ENCODE measurements around the gene OR2L5. TPM values are rescaled to one million over a fixed set of nuclear protein-coding genes. Genes with fewer than 3 reads are reported as not detected.

OR2L5 gene, protein sequence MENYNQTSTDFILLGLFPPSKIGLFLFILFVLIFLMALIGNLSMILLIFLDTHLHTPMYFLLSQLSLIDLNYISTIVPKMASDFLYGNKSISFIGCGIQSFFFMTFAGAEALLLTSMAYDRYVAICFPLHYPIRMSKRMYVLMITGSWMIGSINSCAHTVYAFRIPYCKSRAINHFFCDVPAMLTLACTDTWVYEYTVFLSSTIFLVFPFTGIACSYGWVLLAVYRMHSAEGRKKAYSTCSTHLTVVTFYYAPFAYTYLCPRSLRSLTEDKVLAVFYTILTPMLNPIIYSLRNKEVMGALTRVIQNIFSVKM
- total RNA-seq = not detected in 2 replicates

DNA sequence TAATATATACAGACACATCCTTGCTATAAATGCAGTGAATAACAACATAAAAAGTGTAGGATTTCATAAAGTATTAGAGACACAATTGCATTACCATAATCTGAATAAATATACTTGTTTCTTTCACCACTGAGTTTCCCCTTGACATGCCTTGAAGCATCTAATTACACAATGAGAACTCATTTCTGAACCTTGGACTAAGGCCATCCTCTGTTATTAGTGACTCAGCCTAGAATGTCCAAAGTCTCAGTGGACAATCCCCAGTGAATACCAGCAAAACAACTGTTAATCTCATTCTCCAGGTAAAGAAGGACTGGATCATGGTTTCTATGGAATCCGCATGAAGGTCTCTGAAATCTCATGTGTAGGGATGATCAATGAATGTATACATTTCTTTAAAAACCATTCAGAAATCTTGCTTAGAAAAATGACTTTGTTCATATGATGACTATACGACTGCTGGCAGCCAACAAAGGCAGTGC lies at the start of gene OR2L5:
Gene OR2L5, plus strand, starts transcription at position 432 of the 482 bp plus-strand sequence. CDS start 8,288 bp downstream, outside the sequence.
- Histone ChIP-seq H3K27me3 (ENCODE audit: control insufficient read depth, insufficient read depth, low read length) (no peaks in the 10 kb centered on the region), H3K4me3 (ENCODE audit: low read depth, low read length) (no peak within 1 kb of the TSS), H3K36me3 (ENCODE audit: control insufficient read depth, insufficient read depth, low read length) (no peaks in the 10 kb centered on the region)
- no peak for DNase-seq (ENCODE audit: low read depth)
- TF ChIP-seq, protein P1, sequence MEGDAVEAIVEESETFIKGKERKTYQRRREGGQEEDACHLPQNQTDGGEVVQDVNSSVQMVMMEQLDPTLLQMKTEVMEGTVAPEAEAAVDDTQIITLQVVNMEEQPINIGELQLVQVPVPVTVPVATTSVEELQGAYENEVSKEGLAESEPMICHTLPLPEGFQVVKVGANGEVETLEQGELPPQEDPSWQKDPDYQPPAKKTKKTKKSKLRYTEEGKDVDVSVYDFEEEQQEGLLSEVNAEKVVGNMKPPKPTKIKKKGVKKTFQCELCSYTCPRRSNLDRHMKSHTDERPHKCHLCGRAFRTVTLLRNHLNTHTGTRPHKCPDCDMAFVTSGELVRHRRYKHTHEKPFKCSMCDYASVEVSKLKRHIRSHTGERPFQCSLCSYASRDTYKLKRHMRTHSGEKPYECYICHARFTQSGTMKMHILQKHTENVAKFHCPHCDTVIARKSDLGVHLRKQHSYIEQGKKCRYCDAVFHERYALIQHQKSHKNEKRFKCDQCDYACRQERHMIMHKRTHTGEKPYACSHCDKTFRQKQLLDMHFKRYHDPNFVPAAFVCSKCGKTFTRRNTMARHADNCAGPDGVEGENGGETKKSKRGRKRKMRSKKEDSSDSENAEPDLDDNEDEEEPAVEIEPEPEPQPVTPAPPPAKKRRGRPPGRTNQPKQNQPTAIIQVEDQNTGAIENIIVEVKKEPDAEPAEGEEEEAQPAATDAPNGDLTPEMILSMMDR (IDR thresholded peaks at IDR 0.05; ENCODE audit: insufficient read depth, low read length, severe bottlenecking) = no peak
- FAIRE-seq = no peak

DNA sequence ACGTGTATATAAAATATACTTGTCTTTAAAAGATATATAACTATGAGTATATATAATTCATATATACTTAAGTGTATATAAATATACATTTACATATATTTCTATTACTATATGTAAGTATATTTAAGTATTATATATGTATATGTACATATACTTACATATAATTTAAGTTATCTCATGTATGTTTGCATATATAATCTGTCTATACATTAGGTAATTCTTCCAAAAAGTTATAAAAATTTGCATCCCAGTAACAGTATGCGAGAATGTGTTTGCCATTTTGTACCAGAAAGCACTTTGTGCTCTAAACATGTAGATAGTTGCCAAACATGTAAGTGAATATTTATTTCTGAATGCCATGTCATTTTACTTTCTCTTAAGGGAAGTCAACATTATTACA lies 48.5 kb upstream of the OR2L5 start, which contains the start of gene OR2AK2:
Gene OR2AK2, plus strand, starts transcription at position 301 of the 400 bp plus-strand sequence. CDS start 144 bp downstream, outside the sequence.
- DNase-seq (ENCODE audit: low read depth) (no peak), FAIRE-seq (no peak)
- Histone ChIP-seq H3K36me3 (ENCODE audit: control insufficient read depth, insufficient read depth, low read length) (no peaks in the 10 kb centered on the region), H3K27me3 (ENCODE audit: control insufficient read depth, insufficient read depth, low read length) (no peaks in the 10 kb centered on the region), H3K4me3 (ENCODE audit: low read depth, low read length) (no peak within 1 kb of the TSS)
- TF ChIP-seq, protein P1 (IDR thresholded peaks at IDR 0.05; ENCODE audit: insufficient read depth, low read length, severe bottlenecking) = no peak

DNA sequence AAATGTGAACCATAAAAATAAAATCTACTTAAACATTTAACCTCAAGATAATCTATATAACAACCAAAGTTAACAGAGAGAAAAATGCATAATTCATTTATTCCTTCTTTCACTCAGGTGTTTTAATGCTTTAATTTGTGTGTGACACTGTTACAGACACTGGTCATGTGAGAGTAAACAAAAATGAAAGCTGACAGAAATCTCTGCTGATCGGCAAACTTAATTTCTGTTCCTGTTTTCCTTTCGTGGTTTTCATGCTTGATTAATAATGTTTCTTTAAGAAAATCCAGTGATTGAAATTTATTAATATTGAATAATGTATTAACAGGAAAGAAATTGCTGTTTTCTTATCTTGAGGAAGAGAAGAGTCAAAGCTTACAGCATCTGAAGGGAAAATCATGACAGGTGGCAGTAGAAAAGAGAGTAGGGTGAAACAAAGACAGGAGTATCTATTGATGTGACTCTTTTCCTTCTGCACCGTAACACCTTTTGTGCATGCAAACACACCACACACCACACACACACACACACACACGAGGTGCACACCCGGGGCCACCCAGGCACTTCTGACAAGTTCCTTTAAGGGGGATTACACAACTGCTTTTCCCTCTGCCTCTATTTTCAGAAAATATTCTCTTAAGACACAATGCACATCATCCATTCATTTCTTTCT lies 46.8 kb upstream of the OR2L5 start:
- Histone ChIP-seq H3K4me3 (ENCODE audit: low read depth, low read length) (no peak overlapping the region), H3K36me3 (ENCODE audit: control insufficient read depth, insufficient read depth, low read length) (no peaks in the 10 kb centered on the region), H3K27me3 (ENCODE audit: control insufficient read depth, insufficient read depth, low read length) (no peaks in the 10 kb centered on the region)
- DNase-seq (ENCODE audit: low read depth) (no peak), FAIRE-seq (no peak)
- TF ChIP-seq, protein P1 (IDR thresholded peaks at IDR 0.05; ENCODE audit: insufficient read depth, low read length, severe bottlenecking) = no peak

DNA sequence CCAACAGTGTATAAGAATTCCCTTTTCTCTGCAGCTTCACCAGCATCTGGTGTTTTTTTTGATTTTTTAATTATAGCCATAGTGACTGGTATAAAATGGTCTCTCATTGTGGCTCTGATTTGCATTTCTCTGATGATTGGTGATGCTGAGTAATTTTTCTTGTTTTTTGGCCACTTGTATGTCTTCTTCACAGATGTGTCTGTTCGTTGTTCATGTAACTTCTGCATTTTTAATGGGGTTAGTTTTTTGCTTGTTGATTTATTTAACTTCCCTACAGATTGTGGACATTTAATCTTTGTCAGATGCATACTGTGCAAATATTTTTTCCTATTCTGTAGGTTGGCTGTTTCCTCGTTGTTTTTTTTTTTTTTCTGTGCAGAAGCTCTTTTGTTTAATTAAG lies 20.5 kb upstream of the OR2L5 start:
- Histone ChIP-seq H3K4me3 (ENCODE audit: low read depth, low read length) (no peak overlapping the region), H3K27me3 (ENCODE audit: control insufficient read depth, insufficient read depth, low read length) (no peaks in the 10 kb centered on the region), H3K36me3 (ENCODE audit: control insufficient read depth, insufficient read depth, low read length) (no peaks in the 10 kb centered on the region)
- TF ChIP-seq, protein P1 (IDR thresholded peaks at IDR 0.05; ENCODE audit: insufficient read depth, low read length, severe bottlenecking) = no peak
- DNase-seq (ENCODE audit: low read depth) = no peak
- FAIRE-seq = no peak

DNA sequence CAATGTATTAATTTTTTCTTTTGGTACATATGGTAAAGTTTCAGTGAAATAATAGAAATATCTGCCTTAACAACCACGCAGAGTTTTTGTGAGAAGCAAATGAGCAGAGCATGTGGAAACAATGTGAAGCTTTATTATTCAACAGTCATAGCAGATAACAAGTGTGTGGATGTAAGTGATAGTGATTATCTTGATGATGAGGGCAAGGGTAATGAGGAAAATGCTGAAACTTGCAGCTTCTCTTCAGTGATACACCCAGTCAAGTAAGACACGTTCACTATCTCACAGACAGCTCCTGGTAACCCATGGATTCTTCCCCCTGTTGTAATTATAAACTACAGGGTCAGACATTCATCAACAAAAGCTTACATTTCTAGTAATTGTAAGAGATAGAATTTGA lies 14.6 kb upstream of the OR2L5 start:
- no peak overlapping the region for H3K4me3 ChIP-seq (ENCODE audit: low read depth, low read length)
- FAIRE-seq (no peak), DNase-seq (ENCODE audit: low read depth) (no peak)
- no peaks in the 10 kb centered on the region for H3K27me3 ChIP-seq (ENCODE audit: control insufficient read depth, insufficient read depth, low read length)
- TF ChIP-seq, protein P1 (IDR thresholded peaks at IDR 0.05; ENCODE audit: insufficient read depth, low read length, severe bottlenecking) = no peak
- no peaks in the 10 kb centered on the region for H3K36me3 ChIP-seq (ENCODE audit: control insufficient read depth, insufficient read depth, low read length)
